ENCODE measurements around the gene TTC21B. TPM values are rescaled to one million over a fixed set of nuclear protein-coding genes. Genes with fewer than 3 reads are reported as not detected.
"Not testable (repeated sequence)": the region's sequence is repeated elsewhere in the genome, so short reads cannot be mapped to it uniquely, and the experiment has no call there.

TTC21B gene
- 8.8 TPM for polyA plus RNA-seq (2012; ENCODE audit: missing spikeins)

GRCh38 chr2:165953655-165954606 lies at the start of gene TTC21B:
TTC21B (minus strand) TSS chr2:165953776; CDS start chr2:165953705, 71 bp downstream.
- DNase-seq (ENCODE audit: insufficient read length) (peak; percentile 78), FAIRE-seq (peak; percentile 98)
- TF ChIP-seq POLR2AphosphoS5 (IDR thresholded peaks at IDR 0.05; ENCODE audit: low read depth, low read length) (peak; percentile 49; the same call in 1 of the 2 replicates), POLR2A (IDR thresholded peaks at IDR 0.05; ENCODE audit: low read depth, low read length) (peak; percentile 60; the same call in 1 of the 2 replicates), TAF1 (IDR thresholded peaks at IDR 0.05; ENCODE audit: borderline replicate concordance, low read depth, low read length) (peak; percentile 36; the same call in 1 of the 2 replicates)

GRCh38 chr2:166000401-166000800 lies 46.8 kb upstream of the TTC21B start:
- no peak for FAIRE-seq
- TF ChIP-seq TAF1 (IDR thresholded peaks at IDR 0.05; ENCODE audit: borderline replicate concordance, low read depth, low read length) (no peak), POLR2A (IDR thresholded peaks at IDR 0.05; ENCODE audit: low read depth, low read length) (no peak), POLR2AphosphoS5 (IDR thresholded peaks at IDR 0.05; ENCODE audit: low read depth, low read length) (no peak)
- no peak for DNase-seq (ENCODE audit: insufficient read length)

DNA sequence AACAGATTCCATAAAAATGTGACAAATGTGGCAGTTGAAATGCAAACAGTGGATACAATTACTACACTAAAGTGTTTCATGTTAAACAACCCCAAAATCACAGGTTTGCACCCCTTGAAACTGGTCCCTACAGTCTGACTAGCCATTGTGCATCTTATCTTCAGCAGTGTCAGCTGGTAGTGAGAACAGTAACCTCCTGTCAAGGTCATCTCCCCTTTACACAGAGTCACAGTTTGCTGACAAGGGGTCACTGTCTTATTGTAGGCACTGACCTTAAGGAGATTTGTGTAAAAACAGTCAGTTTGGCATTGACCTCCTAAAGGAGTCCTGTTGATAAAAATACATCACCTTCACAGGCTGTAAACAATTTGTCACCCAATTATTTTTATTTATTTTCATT lies 37.3 kb upstream of the TTC21B start:
- FAIRE-seq = no peak
- no peak for DNase-seq (ENCODE audit: insufficient read length)
- no peak for TF ChIP-seq POLR2A (IDR thresholded peaks at IDR 0.05; ENCODE audit: low read depth, low read length)
- no peak for TF ChIP-seq POLR2AphosphoS5 (IDR thresholded peaks at IDR 0.05; ENCODE audit: low read depth, low read length)
- TF ChIP-seq TAF1 (IDR thresholded peaks at IDR 0.05; ENCODE audit: borderline replicate concordance, low read depth, low read length) = no peak

GRCh38 chr2:165989851-165990250 lies 36.3 kb upstream of the TTC21B start:
- TF ChIP-seq POLR2AphosphoS5 (IDR thresholded peaks at IDR 0.05; ENCODE audit: low read depth, low read length) (no peak), TAF1 (IDR thresholded peaks at IDR 0.05; ENCODE audit: borderline replicate concordance, low read depth, low read length) (no peak), POLR2A (IDR thresholded peaks at IDR 0.05; ENCODE audit: low read depth, low read length) (no peak)
- DNase-seq (ENCODE audit: insufficient read length) (no peak), FAIRE-seq (no peak)

- DNase-seq (ENCODE audit: insufficient read length) = no peak
- no peak for FAIRE-seq
- no peak for TF ChIP-seq POLR2A (IDR thresholded peaks at IDR 0.05; ENCODE audit: low read depth, low read length)
- no peak for TF ChIP-seq TAF1 (IDR thresholded peaks at IDR 0.05; ENCODE audit: borderline replicate concordance, low read depth, low read length)
- TF ChIP-seq POLR2AphosphoS5 (IDR thresholded peaks at IDR 0.05; ENCODE audit: low read depth, low read length) = no peak
Measured at GRCh38 chr2:165985120-165985519, 31.5 kb upstream of the TTC21B start.

- DNase-seq (ENCODE audit: insufficient read length); FAIRE-seq: not testable (repeated sequence)
Measured at GRCh38 chr2:165972161-165972560, 18.6 kb upstream of the TTC21B start.

DNA sequence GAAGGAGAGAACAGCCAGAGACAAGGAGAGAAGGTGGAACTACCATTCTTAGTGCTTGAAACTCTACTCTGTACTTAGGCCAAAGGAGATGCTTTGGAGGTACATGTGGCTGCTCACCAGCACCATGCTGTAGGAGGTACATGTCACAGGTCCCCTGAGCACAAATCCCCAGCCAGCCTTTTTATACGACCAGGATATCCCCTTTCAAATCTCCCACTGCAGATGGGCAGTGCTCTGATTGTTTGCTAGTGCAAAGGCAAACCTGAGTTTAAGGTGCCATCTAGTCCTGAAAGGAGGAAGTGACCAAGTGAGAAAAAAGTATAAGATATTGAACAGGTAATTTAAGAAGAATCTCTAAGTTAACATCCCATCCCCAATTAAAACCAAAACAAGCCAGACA lies 17.1 kb upstream of the TTC21B start:
- TF ChIP-seq TAF1 (IDR thresholded peaks at IDR 0.05; ENCODE audit: borderline replicate concordance, low read depth, low read length) = no peak
- TF ChIP-seq POLR2AphosphoS5 (IDR thresholded peaks at IDR 0.05; ENCODE audit: low read depth, low read length) = no peak
- TF ChIP-seq POLR2A (IDR thresholded peaks at IDR 0.05; ENCODE audit: low read depth, low read length) = no peak
- FAIRE-seq (no peak), DNase-seq (ENCODE audit: insufficient read length) (no peak)

DNA sequence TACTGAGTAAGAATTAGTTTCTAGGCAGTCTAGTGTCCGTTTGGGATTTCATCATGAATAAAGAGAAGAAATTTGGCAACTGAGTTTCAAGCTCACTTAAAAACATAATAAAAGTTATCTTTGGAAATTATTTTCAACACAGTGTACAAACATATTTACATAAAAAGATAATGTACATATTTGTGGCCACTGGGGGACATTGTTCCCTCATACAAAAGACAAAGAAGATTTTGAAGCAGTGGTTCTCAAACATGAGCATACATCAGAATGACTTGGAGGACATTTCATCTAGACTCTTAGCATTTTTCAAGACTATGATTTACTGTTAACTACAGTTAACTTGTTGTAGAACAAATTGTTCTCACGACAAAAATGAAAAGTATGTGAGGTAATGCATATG lies 15.7 kb upstream of the TTC21B start:
- TF ChIP-seq TAF1 (IDR thresholded peaks at IDR 0.05; ENCODE audit: borderline replicate concordance, low read depth, low read length) = no peak
- no peak for TF ChIP-seq POLR2AphosphoS5 (IDR thresholded peaks at IDR 0.05; ENCODE audit: low read depth, low read length)
- TF ChIP-seq POLR2A (IDR thresholded peaks at IDR 0.05; ENCODE audit: low read depth, low read length) = no peak
- FAIRE-seq (no peak), DNase-seq (ENCODE audit: insufficient read length) (no peak)

- no peak for TF ChIP-seq POLR2AphosphoS5 (IDR thresholded peaks at IDR 0.05; ENCODE audit: low read depth, low read length)
- no peak for TF ChIP-seq POLR2A (IDR thresholded peaks at IDR 0.05; ENCODE audit: low read depth, low read length)
- TF ChIP-seq TAF1 (IDR thresholded peaks at IDR 0.05; ENCODE audit: borderline replicate concordance, low read depth, low read length) = no peak
- DNase-seq (ENCODE audit: insufficient read length) (no peak), FAIRE-seq (no peak)
Measured at GRCh38 chr2:165967746-165968145, 14.2 kb upstream of the TTC21B start.

DNA sequence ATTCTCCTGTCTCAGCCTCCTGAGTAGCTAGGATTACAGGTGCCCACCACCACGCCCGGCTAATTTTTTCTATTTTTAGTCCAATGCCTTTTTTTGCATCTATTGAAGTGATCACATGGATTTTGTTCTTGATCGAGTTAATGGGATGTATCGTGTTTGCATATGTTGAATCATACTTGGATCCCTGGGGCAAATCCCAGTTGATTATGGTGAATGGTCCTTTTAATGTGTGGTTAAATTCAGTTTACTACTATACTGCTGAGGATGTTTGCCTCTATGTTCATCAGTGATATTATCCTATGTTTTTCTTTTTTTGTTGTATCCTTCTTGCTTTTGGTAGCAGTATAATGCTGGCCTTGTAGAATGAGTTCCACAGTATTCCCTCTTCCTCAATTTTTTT lies 8.2 kb upstream of the TTC21B start:
- DNase-seq (ENCODE audit: insufficient read length) = no peak
- TF ChIP-seq POLR2A (IDR thresholded peaks at IDR 0.05; ENCODE audit: low read depth, low read length) = no peak
- TF ChIP-seq POLR2AphosphoS5 (IDR thresholded peaks at IDR 0.05; ENCODE audit: low read depth, low read length) = no peak
- TF ChIP-seq TAF1 (IDR thresholded peaks at IDR 0.05; ENCODE audit: borderline replicate concordance, low read depth, low read length) = no peak
- no peak for FAIRE-seq

DNA sequence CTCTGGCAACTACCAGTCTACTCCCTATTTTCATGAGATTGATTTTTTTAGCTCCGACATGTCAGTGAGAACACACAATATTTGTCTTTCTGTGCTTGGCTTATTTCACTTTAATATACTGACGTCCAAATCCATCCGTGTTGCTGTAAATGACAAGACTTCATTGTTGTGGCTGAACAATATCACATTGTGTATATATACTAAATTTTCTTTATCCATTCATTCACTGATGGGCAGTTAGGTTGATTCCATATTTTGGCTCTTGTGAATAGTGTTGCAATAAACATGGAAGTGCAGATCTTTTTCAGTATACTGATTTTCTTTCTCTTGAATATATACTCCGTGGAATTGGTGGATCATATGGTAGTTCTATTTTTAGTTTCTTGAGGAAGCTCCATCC lies 5.8 kb upstream of the TTC21B start:
- DNase-seq (ENCODE audit: insufficient read length) (no peak), FAIRE-seq (no peak)
- TF ChIP-seq TAF1 (IDR thresholded peaks at IDR 0.05; ENCODE audit: borderline replicate concordance, low read depth, low read length) = no peak
- no peak for TF ChIP-seq POLR2A (IDR thresholded peaks at IDR 0.05; ENCODE audit: low read depth, low read length)
- no peak for TF ChIP-seq POLR2AphosphoS5 (IDR thresholded peaks at IDR 0.05; ENCODE audit: low read depth, low read length)

- no peak for FAIRE-seq
- no peak for DNase-seq (ENCODE audit: insufficient read length)
- TF ChIP-seq POLR2A (IDR thresholded peaks at IDR 0.05; ENCODE audit: low read depth, low read length) = no peak
- no peak for TF ChIP-seq TAF1 (IDR thresholded peaks at IDR 0.05; ENCODE audit: borderline replicate concordance, low read depth, low read length)
- TF ChIP-seq POLR2AphosphoS5 (IDR thresholded peaks at IDR 0.05; ENCODE audit: low read depth, low read length) = no peak
Measured at GRCh38 chr2:165958313-165958960, 4.9 kb upstream of the TTC21B start.

All from GM12892 (cell line).